IPS-NIHi7 (cell line): ENCODE data around the gene YEATS2.
"Not testable (repeated sequence)": the region's sequence is repeated elsewhere in the genome, so short reads cannot be mapped to it uniquely, and the experiment has no call there.

Experiments used
- DNase-seq: peaks from one replicate; pipeline ENCODE4 v3.0.0; 2012; ENCODE audit warnings: mixed read lengths; ENCODE audit errors: extremely low spot score

YEATS2 gene

GRCh38 chr3:183776451-183776850, 78.9 kb downstream of the YEATS2 start:
- DNase-seq = not testable (repeated sequence)

- no peak for DNase-seq
Observed at GRCh38 chr3:183777016-183777618, 79.5 kb downstream of the YEATS2 start.

GRCh38 chr3:183779896-183780465, 82.4 kb downstream of the YEATS2 start:
- no peak for DNase-seq

- DNase-seq = no peak
Observed at GRCh38 chr3:183781246-183781645, 83.6 kb downstream of the YEATS2 start.

DNA sequence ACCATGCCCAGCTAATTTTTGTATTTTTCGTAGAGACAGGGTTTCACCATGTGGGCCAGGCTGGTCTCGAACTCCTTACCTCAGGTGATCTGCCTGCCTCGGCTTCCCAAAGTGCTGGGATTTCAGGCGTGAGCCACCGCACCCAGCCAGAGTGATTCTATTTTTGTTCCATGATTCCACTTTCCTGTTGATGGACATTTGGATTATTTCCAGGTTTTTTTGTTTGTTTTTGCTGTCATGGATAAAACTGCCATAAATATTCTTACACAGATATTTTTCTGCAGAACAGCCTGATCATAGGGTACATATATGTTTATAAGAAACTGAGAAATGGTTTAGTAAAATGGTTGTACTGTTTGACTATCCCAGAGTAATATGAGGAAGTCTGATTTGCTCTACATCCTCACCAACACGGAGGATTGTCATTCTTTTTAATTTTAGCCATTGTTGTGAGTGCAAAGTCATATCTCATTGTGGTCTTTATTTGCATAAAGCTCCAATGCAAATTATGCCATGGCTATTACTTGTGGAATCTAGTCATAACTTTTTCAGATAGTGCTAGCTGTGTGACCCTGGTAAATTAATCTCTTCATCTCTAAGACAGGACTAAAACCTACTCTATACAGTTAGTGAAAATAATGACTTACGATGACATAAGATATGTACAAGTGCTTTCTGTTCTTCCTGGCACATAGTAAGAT, 85.1 kb downstream of the YEATS2 start:
- DNase-seq = no peak

- DNase-seq = not testable (repeated sequence)
Observed at GRCh38 chr3:183784503-183784902, 86.9 kb downstream of the YEATS2 start.

DNA sequence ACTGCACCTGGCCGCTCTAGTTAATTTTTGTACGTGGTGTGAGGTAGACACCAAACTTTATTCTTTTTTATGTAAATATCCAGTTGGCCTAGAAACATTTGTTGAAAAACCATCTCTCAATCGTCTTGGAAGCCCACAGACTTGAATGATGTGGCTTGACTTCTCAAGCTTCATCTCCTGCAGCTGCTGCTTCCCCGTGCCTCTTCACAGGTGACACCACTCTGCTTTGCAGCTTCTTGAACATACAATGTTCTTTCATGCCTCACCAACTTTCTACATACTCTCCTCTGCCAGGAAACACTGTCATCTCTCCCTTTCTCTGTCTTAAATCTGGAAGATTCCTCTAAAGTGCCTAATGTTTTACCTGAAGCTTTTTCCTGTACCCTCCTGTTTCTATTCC, 92.2 kb downstream of the YEATS2 start:
- no peak for DNase-seq

DNA sequence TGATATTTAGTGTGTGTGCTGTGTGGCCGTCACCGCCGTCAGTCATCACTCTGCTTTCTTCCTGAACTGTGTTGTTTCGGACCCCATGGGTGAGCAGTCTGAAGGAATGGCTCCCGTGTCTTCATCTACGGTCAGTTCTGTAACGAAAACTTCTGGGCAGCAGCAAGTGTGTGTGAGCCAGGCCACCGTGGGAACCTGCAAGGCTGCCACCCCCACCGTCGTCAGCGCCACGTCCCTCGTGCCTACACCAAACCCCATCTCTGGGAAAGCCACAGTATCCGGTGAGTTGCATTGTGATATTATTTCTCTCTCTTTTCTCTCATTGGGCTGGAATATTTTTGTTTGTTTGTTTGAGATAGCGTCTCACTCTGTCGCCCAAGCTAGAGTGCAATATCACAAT, 93.1 kb downstream of the YEATS2 start:
- no peak for DNase-seq

GRCh38 chr3:183792976-183793375, 95.4 kb downstream of the YEATS2 start:
- DNase-seq = no peak

DNA sequence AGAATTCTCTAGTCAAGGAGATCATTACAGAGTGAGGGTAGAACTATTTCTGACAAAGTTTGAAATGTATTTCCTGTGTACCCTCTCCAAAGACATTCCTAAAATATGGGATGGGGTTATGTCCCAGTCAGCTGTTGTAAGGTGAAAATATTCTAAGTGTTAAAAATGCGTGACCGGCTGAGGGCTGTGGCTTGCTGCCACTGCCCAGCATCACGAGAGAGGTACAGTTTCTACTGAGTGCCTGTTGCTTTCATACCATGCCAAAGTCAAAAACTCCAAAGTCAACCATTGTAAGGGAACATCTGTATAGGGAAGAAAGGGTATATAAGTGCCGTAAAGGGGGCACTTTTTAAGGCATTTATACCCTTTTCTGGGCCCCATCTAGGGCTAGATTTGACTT, 96.9 kb downstream of the YEATS2 start:
- DNase-seq = no peak

- no peak for DNase-seq
Observed at GRCh38 chr3:183796372-183796771, 98.8 kb downstream of the YEATS2 start.

DNA sequence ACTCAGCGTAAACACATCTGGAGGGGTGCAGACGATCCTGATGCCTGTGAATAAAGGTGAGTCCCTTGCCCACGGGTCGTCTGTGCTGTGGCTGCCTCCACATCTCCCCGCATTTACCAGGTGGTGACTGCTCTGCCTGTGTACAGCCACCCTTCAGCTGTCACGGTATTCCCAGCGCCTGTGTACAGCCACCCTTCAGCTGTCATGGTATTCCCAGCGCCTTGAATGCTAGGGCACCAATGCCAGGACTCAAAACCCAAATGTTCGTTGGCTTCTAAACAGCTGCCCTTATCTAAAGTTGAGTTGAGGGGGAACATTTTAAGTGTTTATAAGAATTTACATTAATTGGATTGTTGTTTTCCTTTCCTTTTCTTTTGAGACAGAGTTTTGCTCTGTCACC, 100.4 kb downstream of the YEATS2 start:
- DNase-seq = no peak

DNA sequence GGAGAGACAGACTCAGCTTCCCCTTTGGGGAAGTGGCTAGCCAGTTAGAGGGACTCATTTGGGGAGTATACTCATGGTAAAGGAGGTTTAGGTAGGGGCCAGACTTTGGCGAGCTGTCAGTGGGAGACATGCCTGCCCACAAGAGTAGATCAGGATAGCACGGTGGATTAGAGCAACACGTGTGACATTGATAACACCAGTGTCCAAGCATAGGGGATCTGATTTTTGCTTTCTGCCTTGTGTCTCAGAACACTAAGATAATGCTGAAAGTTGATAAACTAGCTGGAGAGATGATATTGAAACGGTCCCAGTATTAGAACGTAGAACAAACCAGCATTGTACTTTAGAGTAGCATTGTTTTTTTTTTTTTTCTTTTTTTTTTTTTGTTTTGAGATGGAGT, 101.9 kb downstream of the YEATS2 start:
- DNase-seq = no peak

- DNase-seq = no peak
Observed at GRCh38 chr3:183800243-183800863, 102.8 kb downstream of the YEATS2 start.

- no peak for DNase-seq
Observed at GRCh38 chr3:183801601-183802000, 104.0 kb downstream of the YEATS2 start.

DNA sequence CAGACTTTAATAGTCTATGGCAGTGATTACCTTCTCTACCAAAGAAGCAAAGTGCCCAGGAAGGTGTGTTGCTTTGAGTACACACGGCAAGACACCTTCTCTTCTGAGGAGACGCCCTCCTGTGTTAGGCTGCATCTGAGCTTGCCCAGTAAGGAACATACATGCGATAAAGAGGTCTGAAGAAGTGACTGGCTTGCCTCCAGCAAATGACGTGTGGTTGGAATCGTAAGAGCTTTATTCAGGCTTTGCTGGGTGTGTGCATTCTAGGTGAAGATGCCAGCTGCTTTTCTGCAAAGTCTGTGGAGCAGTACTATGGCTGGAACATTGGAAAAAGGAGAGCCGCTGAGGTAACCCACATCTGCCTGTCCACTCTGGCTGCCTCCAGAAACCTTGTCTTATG, 105.4 kb downstream of the YEATS2 start:
- no peak for DNase-seq

- DNase-seq = no peak
Observed at GRCh38 chr3:183807209-183807728, 109.7 kb downstream of the YEATS2 start.

DNA sequence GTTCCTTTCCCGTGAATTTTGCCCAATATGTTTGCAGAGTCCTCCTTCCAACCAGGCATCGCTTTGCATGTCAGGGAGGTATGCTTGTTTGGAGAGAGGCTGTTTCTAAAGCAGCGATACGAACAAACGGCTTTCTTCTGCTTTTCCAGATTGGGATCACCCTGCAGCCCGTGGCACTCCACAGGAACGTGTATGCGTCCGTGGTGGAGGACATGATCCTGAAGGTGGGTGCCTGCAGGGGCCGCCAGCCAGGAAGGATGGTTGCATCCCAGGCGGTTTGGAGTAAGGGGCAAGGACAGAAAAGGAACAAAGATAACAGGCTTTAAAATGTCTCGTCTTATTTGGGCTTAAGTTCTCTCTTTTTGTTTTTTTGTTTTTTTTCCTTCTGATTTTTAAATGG, 110.3 kb downstream of the YEATS2 start:
- no peak for DNase-seq

GRCh38 chr3:183808355-183808754, 110.8 kb downstream of the YEATS2 start:
- DNase-seq = no peak

DNA sequence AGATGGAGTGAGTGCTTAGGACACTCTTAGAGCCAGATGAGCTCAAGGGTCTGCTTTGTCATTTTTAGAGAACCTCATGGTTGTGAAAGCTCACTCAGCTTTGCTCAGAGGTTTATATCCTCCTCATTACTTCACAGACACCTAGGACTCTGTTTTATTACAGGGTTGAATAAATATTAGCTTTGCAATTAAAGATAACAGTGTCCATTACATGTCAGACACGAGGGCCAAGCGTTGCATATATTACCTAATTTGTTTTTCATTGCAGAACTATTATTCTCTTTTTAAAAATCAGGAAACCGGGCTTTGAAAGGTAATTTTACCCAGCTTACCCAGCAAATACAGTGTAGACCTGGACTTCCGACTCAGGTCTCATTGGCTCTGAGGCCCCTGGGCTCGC, 111.7 kb downstream of the YEATS2 start:
- no peak for DNase-seq

DNA sequence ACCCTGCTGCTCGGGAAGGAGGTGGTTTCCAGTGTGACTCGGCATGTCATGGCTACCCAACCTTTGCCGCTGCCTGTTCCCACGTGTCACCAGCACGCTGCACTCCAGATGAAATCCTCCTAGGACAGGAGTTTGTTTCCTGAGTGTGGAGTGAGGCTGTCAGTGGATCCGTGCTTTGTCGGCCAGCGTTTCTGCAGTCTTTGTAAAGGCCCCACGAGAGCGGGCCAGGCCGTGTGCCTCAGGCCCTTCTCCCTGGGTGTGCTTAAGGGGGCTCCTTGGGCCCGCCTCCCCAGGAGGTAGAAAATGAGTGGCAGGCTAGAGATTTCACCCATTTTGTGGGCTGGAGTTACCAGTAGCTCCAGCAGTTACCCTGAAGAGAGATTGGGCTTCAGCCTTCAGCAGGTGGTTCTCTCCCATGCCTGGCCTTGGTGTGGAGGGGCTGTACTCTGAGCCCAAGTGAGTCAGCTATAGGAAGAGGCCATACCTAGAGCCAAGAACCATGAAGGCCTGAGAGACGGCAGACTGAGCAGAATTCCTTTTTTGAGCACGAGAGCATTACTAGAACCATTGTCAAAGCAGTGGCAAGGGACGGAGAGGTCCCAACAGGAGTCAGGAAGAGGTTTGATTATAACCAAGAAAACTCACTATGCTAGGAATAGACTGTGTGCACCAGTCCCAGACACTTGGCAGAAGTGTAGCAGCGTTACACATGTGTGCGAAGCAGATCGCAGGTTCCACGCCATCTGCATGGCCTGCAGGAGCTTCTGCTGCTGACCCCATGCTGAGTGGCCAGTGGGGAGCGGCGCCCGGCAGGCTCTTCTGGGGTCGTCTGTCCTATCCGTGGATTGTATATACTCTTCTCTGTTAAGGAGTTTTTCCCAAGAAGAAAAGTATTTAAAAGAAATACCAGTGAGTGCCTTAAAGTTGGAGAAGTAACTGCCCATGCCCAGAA, 113.3 kb downstream of the YEATS2 start:
- no peak for DNase-seq

DNA sequence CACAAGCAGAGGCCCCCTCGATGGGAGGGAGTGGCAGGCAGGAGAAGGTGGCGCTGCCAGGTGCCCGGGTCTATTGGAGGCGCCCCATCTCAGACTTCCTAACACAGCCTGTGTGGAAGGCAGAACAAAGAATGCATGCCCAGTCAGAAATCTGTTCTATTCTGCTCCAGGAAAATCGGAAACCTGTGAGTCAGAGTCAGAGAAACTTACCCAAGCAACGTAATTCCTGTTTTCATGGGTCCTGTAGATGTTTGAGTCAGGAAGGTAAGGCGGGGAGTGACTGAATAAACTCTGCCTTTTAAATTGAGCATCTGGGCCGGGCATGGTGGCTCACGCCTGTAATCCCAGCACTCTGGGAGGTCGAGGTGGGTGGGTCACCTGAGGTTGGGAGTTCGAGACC, 114.0 kb downstream of the YEATS2 start:
- DNase-seq = no peak
